22Rv1 (cell line): ENCODE results near the gene GPC6.

Experiments
- ZFX ChIP-seq: fragments of 450-650 bp; IDR thresholded peaks from 2 replicates; pipeline ENCODE4 v1.6.1; 2017; ENCODE audit warnings: antibody characterized with exemption, borderline replicate concordance
- TF ChIP-seq, protein P1 (sequence below): fragments of 450-650 bp; IDR thresholded peaks from 2 replicates; pipeline ENCODE4 v1.5.1; 2017; ENCODE audit warnings: mild to moderate bottlenecking

GRCh38 chr13:93700115-93700514 lies 473.5 kb downstream of the GPC6 start:
- TF ChIP-seq, protein P1, sequence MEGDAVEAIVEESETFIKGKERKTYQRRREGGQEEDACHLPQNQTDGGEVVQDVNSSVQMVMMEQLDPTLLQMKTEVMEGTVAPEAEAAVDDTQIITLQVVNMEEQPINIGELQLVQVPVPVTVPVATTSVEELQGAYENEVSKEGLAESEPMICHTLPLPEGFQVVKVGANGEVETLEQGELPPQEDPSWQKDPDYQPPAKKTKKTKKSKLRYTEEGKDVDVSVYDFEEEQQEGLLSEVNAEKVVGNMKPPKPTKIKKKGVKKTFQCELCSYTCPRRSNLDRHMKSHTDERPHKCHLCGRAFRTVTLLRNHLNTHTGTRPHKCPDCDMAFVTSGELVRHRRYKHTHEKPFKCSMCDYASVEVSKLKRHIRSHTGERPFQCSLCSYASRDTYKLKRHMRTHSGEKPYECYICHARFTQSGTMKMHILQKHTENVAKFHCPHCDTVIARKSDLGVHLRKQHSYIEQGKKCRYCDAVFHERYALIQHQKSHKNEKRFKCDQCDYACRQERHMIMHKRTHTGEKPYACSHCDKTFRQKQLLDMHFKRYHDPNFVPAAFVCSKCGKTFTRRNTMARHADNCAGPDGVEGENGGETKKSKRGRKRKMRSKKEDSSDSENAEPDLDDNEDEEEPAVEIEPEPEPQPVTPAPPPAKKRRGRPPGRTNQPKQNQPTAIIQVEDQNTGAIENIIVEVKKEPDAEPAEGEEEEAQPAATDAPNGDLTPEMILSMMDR: no peak
- TF ChIP-seq ZFX: no peak
